GM19238 (cell line): Measurements from ENCODE around the gene TRHDE.

ENCODE experiments used
- DNase-seq: peaks from one replicate; pipeline ENCODE4 v3.0.0; 2011; ENCODE audit warnings: low spot score; ENCODE audit not compliant: insufficient read length

TRHDE gene

DNA sequence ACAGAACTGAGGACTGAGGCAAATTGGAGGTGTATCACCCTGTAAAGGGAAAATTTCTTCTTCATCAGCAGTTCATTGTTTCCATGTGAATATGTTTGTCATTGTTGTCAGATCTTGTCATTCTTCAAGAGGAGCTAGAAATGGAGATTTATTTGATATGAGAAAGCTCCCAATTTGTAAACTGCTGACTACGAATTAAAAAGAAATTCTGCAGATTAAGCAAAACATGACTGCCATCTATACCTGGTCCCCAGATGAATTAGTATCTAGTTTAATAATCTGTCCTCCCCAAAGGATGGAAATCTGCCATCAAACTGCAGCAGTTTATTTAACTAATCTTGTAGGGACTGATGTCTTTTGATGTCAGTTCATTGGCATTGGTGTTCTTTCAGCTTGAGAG is 162.8 kb downstream of the TRHDE start:
- DNase-seq = no peak

DNA sequence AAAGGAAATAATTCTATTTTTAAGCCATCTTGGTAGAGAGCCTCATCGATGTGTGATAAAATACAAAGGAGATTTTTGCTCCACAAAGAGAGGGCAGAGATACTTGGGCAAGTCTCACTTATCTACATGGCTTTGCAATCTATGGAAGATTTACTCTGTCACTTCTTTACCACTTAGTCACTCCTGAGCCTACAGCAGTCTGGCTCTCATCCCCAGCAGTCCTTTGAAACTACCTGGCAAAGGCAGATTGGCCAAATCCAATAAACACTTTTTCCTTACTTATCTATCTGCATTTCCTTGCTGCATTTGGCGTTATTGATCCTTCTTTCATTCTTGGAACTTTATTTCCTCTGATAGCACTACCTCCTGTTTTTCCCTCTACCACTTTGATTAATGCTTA is 170.0 kb downstream of the TRHDE start:
- no peak for DNase-seq

DNA sequence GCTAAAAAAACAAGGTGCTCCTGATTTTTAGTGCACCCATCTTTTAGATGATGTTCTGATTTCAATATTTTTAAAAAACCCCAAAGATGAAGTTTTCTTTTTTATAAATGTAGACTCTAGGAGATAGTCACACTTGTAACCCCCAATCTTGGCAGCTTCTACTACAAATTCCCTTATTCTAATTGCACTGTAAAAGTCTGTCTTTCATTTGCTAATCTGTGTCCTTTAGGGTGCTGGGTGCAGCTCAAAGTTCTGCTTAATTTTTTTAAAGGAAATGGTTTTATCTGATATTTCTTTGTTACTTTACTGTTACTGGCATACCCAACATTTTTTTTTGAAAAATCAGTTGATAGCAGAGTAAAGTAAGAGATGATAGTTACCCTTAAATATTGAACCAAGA is 172.0 kb downstream of the TRHDE start:
- no peak for DNase-seq

DNA sequence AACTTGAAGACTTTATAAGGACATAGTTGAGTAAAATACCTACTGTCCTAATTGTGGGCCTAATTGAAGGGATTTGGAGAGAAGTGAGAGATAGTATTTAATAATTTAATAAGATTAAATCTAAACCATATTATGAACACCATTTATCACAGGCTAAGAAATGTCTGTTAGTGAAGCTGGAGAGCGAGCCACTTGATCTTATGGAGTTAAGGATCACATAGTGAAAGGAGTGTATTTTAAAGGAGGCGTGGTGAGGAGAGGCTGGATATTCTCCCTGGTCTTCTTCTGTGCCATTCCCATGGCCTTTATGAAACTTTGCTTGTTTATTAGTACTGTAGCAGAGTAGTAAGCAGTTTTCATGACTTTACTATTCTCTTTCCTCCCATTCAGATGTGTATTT is 172.4 kb downstream of the TRHDE start:
- DNase-seq = no peak

DNA sequence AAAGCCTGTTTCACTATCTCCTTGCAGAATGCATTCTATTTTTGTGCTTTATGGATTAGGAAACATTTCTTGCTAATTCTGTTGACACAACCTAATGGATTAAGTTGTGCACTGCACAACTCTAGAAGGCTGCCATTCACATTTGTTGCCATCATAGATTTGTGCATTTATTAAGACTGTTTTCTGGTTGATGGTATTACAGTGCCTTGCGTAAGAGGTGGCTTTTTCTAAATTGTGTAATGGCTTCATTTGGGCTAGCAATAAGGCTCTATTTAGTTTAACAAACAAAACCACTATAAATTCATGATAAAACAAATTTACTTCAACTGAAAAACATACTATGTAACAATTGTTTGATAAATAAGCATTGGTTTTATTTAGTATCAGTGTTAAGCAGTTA is 175.9 kb downstream of the TRHDE start:
- DNase-seq = no peak

DNA sequence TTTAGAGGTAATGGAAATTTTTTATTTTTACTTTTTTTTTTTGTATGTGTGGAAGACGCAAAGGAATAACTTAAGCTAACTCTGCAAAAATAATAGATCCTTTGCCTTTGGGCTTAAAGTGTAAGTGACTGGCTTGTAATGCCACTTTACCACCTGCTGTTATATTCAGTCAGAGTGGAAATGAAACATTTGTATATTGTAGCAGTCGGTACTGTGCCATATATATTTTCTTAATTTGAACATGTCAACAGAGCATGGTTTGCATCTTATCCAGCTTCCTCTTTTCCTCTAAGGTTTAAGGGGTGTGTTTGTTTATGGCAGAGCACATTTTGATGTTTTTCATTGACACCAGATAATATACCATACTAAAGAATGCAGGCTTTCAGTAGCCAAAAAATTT is 176.6 kb downstream of the TRHDE start:
- no peak for DNase-seq

DNA sequence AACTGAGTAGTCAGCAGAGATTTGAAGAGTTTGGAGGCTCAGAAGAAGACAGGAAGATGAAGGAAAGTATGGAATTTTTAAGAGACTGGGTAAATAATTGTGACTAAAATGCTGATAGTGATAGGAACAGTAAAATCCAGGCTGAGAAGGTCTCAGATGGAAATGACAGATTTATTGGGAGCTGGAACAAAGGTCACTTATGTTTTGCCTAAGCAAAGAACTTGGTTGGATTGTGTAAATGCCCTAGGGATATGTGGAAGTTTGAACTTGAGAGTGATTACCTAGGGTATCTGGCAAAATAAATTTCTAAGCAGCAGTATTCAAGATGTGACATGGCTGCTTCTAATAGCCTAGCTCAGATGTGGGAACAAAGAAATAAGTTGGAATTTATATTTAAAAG is 180.9 kb downstream of the TRHDE start:
- no peak for DNase-seq

DNA sequence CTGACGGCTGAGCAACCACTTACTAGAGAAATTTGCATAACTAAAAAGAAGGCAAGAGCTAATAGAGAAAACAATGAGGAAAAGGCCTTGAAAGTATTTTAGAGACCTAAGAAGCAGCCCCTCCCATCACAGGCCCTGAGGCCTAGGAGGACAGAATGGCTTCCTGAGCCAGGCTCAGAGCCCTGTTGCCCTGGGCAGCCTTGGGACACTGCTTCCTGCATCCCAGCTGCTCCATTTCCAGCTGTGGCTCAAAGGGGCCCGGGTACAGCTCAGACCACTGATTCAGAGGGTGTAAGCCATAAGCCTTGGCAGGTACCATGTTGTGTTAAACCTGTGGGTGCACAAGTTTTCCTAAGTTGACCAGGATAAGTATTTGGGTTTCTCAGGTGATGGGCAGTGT is 181.4 kb downstream of the TRHDE start:
- no peak for DNase-seq

DNA sequence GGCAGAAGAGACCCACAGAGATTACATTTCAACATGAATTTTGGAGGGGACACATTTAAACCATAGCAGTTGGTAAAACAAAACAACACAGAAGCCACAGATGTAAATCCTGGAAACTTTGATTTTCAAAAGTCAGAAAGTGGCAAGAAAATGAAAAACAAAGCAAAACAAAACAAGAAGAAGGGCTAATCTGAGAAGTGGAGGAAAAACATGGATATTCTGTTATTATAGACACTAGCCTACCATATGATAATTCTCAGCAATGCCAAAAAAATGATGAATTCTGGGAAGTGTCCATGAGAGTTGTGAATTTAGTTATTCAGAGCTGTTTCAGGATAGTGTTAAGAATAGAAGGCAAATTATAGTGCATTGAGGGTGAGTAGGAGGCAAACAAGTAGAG is 192.3 kb downstream of the TRHDE start:
- no peak for DNase-seq

DNA sequence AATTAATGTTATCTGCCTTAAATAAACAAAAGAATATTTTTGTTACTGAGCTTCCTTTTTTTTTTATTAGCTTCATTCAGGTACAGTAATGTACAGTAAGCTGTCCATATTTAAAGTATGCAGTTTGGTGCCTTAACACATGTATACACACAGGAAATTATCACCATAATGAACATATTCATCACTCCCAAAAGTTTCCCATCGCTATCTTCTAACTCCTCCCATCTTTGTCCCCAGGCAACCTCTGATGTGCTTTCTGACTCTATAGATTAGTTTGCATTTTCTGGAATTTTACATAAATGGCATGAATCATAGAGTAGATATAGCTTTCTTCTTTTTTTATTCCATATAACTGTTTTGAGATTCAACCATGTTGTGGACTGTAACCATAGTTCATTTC is 193.0 kb downstream of the TRHDE start:
- no peak for DNase-seq

DNA sequence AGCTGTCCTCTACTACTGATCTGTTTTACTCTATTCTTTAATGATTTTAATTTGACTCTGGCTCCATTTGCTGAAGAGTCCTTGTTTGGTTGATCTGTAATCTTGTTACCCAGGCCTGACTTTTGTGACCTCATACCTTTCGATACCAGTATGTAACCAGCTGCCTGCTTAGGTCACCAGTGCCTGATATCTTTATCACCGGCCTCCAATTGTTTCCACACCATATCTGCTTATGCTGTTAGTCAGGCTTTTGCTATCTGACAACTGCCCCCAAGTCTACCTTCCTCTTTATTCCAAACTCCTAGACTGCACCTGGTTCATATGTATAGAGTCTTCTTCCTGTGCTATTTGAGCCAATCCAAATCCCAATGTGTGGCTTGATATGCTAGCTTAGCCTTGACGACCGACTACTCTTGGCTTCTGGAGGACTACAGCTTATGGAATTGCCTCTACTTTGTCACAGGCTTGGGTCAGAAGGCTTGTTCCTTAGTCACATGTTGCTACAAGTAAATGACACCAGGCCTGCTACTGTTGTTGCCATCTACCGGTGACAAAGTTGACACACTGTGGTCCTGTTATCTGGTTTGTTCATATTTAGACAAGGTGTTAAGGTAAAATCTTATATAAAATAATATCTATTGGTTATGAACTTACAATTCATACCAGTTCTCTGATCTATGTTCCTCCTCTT is 193.9 kb downstream of the TRHDE start:
- DNase-seq = no peak

DNA sequence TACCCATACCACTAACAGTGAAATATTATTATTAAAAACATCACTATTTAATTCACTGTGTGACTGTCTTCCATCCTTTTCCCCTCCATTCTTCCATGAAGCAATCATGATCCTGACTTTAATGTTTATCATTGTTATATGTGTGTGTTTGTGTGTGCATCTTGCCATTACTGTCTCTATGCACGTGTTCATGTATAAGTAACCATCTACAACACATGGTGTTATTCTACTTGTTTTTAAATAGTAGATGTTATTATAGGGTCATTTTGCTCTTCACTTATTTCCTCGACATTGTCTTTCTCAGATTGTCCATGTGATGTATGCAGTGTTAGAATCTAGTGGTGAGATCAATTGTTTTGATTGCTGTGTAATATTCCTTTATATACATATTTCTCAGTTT is 195.8 kb downstream of the TRHDE start:
- no peak for DNase-seq

DNA sequence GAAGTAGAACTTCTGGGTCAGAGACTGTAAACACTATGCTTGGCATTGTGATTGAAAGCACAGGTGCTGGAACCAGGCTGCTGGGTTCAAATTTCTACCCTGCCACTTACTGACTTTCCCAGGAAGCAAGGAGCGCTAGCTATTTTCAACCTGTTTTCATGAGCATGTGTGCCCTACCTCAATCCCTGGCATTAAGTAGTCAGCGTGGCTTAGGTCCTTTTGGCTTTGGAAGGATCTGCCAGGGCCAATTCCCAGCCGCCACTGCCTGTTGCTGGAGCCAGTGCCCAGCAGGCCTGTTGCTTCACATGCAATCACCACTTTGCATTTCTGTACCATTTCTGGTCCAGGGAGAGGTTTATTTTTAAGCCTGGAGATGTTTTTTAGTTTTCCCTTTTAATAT is 196.3 kb downstream of the TRHDE start:
- no peak for DNase-seq

DNA sequence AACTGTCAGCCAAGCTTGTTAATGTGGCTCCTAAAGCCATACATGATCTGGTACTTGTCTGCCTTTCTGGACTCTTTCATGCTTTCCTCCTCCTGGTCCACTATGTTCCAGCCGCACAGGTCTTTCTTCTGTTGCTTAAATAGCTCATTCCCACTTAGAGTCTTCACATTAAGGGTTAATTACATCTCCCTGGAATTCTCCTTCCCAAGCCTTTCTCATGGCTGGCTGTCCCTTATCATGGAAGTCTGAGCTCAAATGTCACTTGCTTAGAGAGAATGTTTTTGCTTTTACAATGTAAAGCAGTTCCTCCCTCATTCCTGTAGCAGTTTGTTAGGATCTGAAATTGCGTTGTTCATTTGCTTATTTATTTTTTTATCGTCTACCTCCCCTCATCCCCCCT is 199.6 kb downstream of the TRHDE start:
- no peak for DNase-seq

DNA sequence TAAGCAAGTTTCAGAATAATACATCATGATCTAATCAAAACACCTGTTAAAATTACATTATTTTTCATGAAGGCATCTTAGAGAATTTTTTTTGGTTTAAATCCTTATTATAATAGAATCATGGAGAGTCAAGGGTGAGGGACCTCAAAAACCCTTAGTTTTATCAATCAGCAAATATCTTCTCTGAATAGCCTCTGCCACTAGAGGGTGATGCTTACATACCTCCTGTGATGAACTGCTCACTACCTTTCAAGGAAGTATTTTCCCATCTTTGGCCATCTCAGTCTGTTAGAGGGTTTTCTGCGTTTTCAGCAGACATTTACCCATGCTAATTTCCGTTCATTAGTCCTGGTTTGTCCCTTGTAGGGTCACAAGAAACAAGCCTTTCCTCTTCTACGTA is 200.2 kb downstream of the TRHDE start:
- DNase-seq = no peak

DNA sequence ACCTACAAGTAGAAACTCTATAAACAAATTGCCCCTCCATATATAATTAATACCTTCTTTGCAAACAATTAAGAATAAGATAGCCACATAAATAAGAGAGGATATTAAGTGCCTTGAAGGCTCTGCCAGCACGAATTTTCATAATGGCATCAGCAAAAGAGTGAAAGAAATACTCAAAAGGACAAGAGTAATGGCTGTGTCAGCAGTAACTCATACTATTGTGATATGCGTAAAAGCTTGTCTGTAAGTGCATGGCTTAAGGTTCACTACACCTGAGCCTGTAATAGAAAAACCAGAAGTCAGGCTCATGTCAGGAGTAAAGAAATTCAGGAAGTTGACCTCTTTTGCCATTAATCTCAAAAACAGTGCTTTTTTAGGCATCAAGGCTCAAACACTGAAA is 204.1 kb downstream of the TRHDE start:
- no peak for DNase-seq

DNA sequence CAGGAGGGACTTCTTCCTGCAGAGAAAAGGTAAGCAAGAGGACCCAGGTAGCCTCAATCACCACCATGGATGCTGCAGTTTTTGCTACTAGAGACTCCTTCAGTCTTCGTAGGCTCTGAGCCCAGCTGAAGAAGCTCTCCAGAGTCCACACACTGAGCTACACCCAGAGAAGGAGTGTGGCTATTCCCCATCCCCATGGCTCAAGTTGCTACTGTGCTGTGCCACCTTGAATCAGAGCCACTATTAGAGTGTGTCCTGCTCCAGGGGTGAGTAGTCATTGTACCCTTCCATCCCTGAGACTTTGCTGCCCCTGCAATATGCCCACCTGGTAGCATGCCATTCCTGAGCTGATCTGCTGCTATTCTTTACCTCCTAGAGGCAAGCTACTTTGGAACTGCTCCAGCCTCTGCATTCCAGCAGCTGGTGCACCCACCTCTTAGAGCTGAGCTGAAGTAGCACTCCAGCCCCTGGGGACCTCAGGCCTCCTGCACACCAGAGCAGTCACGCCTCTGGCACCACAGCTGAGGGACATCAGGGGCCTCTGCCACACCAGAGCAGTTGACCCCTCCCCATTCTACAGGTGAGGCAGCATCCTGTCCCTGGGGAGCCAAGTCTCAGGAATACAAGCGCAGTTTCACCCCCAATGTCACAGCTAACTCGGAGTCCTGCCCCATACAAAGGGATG is 213.0 kb downstream of the TRHDE start:
- DNase-seq = no peak

DNA sequence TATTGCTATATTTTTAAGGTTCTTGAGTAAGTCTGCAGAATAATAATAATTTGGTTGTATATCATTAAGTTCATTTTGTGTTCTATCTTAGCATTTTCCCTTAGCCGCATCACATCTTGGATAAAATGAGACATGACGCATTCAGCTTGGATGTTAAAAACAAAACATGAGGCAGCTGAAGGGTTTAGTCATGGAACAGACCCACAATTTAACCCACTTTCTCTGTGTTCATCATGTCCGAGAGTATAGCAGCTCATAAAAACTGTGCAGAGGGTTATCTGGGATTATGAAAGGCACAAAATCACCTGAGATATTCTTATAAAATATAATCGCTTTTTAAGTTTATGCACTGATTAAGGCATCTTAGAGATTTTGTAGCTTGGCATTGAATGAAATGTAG is 219.3 kb downstream of the TRHDE start:
- DNase-seq = no peak

DNA sequence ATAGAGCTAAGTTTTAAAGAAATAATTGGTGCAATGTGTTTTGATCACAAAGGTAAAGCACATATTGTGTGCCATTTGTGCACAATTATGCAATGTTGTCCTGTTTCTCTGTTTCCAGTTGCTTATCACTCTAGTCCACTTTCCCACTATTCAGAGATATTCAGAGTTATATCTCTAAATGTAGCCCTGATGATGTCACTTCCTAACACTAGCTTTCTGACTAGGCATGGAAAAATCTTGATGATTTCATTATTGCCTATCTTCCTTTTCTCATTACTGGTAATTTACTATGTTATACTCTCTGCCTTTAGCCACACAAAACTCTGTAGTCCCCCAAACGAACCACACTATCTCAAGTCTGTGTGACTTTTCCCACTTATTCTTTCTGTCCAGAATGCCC is 221.2 kb downstream of the TRHDE start:
- DNase-seq = no peak

DNA sequence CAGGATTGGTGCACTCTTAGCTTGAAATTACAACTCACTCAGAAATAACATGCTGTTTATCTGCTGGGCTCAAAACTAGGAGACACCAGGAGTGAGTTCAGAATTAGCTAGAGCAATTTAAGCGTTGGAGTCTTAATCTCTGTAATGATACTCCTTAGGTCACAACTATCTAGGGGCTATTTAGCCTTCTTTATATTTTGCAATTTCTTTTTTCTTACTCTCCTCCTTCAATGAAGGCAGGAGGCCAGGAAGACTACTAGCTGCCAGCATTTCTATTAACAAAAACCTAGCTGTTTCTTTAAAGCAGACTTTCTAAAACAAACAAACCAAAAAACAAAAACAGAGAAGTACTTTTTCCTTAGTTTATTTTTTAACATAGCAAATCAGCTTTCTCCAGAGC is 226.2 kb downstream of the TRHDE start:
- no peak for DNase-seq

DNA sequence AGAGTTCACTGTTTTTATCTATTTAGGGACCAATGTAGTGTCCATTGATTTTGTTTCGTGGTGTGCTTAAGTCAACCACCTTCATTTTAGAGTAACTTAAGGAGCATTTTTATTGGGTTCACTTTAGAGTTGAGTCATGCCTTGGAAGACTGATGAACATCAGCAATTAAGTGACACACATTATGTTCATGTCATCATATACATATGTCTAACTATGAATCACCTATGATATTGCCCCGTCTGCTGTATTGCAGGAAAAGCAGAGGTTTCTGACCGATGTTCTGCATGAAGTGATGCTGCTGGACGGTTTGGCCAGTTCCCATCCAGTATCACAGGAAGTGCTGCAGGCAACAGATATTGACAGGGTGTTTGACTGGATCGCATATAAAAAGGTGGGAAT is 227.1 kb downstream of the TRHDE start:
- no peak for DNase-seq

DNA sequence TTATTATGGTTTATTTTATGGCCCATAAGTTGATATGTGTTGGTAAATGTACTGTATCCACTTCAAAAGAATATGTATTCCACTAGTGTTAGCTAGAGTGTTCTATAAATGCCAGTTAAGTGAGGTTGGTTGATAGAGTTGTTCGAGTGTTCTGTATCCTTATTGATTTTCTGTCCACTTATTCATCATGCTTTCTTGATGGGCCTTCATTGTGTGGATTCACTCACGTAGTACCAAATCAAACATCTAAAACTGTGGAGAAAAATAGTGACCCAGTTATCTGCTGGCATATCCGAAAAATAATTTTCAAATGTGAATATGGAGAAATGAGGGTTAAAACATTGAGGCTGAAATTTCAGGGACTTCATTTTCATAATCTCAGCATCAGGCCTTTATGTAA is 230.4 kb downstream of the TRHDE start:
- no peak for DNase-seq

DNA sequence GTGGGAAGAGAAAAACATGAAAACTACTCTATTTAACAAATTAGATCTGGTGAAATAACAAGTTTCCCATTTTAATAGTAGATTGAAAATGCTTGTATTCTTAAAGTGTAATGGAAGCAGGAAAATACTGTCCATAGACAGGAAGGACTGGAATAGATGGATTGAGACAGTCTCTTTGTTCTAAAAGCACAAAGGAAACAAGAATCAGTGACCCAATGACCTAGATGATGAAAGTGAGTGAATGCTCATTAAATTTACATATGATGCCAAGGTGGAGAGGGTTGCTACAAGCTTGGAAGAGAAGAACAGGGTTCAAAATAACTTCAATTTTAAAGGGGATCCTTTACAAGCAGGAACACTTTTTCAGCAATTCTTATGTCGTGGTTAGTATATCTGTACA is 233.1 kb downstream of the TRHDE start:
- DNase-seq = no peak

DNA sequence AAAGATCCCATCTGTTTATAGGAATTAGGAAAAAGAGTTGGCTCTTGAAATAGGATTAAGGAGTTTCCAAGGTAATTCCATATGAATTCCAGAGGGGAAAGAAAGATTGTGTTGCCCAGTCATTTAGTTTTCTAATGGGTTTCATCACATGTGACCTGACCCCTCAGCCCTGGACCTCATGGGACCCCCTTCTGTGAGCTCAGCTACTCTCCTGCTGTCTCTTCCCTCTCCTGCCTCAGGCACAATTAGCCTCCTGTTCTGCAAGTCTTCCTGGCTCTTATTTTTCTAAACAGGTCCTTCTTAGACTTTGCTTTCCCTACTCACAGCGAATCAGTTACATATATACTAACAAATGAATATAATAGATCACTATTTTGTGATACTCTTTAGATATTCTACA is 237.7 kb downstream of the TRHDE start:
- no peak for DNase-seq
